Astrocyte of the spinal cord (primary cell): Measurements from ENCODE around the gene TWF2.

ENCODE experiments used
- DNase-seq: peaks from one replicate; pipeline ENCODE4 v3.0.0; 2011; ENCODE audit warnings: low read depth, low spot score
- H3K4me3 ChIP-seq: 2 replicates; pipeline ENCODE4 v1.5.1; 2011; ENCODE audit warnings: low read depth, mild to moderate bottlenecking, low read length, moderate library complexity
- in situ Hi-C: cut with HindIII; loops from 2 replicates; pipeline ENCODE4 v1.10.0; 2017; ENCODE audit warnings: low sequenced_read_pairs
- TF ChIP-seq, protein P1 (sequence below): IDR thresholded peaks from 2 replicates; pipeline ENCODE4 v1.5.1; 2012; ENCODE audit warnings: low read depth, mild to moderate bottlenecking, low read length, inconsistent platforms

TWF2 gene

DNA sequence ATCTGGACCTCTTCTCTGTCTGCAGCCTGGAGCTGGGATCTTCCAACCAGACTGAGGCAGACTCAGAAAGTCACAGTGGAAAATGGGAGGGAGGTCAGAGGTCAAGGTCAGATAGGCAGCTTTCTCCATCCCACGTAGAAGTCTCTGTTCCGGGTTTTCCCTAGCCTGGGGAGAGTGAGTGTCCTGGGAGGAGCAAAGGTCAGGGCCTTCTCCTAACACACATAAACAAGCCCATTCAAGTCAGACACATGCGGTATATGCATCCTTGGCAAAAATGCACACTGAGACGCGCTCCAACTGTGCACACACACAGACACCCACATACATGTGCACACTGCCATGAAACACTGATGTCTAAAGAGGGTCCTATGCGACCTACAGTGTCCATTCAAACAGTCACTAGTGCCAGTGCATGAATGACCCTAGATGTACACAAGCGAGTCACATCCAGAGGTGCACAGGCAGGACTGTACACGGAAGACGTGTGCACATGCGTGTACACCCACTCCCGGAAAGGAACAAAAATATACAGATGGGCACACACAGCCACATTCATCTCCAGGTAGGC lies 681 bp downstream of the TWF2 start:
- H3K4me3 ChIP-seq: peak overlapping the region; percentile 90
- TF ChIP-seq, protein P1, sequence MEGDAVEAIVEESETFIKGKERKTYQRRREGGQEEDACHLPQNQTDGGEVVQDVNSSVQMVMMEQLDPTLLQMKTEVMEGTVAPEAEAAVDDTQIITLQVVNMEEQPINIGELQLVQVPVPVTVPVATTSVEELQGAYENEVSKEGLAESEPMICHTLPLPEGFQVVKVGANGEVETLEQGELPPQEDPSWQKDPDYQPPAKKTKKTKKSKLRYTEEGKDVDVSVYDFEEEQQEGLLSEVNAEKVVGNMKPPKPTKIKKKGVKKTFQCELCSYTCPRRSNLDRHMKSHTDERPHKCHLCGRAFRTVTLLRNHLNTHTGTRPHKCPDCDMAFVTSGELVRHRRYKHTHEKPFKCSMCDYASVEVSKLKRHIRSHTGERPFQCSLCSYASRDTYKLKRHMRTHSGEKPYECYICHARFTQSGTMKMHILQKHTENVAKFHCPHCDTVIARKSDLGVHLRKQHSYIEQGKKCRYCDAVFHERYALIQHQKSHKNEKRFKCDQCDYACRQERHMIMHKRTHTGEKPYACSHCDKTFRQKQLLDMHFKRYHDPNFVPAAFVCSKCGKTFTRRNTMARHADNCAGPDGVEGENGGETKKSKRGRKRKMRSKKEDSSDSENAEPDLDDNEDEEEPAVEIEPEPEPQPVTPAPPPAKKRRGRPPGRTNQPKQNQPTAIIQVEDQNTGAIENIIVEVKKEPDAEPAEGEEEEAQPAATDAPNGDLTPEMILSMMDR: no peak
- in situ Hi-C loops: no loop called here
- no peak for DNase-seq

DNA sequence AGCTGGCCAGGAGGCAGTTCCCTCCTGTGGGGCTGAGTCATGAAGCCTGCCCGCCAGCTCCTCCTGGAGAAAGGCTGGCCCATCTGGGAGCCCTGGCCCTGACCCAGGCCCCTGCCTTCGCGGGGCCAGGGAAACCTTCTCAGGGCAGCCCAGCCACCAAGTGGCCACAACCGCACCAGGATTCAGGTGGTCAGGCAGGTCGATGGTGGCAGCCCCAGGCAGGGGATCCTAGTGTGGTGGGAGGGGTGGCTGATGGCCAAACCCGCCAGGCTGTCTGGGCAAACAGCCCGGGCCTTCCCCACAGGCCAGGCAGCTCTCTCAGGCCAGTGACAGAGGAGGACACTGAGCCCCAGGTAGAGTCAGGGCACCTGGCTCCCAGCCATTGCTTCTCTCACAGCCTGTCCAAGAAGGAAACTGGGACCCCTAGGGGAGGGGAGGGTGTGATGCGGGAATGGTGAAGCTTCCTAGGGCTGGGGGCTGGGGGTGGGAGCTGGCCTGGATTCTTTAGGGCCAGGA lies 1.2 kb downstream of the TWF2 start:
- peak; percentile 92 for DNase-seq
- in situ Hi-C loops: no loop called here
- peak overlapping the region; percentile 90 for H3K4me3 ChIP-seq
- TF ChIP-seq, protein P1: no peak

DNA sequence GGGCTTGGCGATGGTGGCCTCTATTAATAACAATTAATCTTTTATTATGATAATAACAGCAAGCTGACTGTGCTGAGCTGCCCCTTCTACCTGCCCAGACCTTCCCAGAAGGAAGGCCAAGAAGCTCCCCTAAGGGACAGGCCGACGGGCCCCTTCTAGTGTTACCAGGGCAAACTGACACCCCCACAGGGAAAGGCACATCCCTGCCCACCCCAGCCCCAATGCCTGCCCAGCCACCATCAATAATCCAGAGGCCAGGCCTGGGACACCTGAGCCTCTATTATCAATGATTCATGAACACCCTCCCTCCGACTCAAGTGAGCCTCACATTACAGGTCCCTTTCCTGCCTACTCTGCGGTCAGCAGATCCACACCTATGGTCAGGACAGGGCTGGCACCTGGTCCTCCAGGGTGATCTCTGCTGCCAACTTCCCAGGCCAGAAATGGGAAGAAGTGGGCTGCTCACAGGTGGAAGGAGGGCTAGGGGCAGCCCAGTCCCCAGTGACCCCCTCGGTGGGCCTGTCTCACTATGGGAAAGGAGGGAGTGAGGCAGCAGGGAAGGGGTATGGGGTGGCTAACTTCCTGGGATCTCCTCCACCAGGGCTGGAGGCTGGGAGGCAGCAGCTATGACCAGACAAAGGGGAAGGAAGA lies 1.8 kb downstream of the TWF2 start:
- TF ChIP-seq, protein P1: no peak
- in situ Hi-C loops: no loop called here
- H3K4me3 ChIP-seq: peak overlapping the region; percentile 36
- DNase-seq: no peak

DNA sequence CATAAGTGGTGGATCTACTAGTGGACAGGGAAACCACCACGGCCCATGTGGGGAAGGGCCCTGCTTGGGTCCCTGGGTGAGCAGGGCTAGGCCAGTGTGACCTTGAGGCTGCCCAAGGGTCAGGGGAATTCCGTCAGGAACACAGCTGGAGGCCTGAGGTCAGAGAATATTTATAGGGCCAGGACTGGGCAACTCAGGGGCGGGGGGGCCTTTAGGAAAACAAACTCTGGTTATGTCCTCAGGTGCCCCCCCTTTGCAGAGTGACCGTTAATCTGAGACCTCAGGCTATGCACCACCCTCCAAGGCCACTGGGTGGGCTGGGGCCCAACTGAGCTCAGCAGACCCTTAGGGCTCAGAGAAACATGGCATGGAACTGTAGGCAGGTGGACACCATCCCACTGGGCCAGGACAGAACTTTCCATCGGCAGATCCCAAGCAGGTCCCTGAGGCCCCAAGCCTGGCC lies 2.5 kb downstream of the TWF2 start:
- H3K4me3 ChIP-seq: no peak overlapping the region
- no peak for DNase-seq
- in situ Hi-C loops: no loop called here
- TF ChIP-seq, protein P1: no peak

DNA sequence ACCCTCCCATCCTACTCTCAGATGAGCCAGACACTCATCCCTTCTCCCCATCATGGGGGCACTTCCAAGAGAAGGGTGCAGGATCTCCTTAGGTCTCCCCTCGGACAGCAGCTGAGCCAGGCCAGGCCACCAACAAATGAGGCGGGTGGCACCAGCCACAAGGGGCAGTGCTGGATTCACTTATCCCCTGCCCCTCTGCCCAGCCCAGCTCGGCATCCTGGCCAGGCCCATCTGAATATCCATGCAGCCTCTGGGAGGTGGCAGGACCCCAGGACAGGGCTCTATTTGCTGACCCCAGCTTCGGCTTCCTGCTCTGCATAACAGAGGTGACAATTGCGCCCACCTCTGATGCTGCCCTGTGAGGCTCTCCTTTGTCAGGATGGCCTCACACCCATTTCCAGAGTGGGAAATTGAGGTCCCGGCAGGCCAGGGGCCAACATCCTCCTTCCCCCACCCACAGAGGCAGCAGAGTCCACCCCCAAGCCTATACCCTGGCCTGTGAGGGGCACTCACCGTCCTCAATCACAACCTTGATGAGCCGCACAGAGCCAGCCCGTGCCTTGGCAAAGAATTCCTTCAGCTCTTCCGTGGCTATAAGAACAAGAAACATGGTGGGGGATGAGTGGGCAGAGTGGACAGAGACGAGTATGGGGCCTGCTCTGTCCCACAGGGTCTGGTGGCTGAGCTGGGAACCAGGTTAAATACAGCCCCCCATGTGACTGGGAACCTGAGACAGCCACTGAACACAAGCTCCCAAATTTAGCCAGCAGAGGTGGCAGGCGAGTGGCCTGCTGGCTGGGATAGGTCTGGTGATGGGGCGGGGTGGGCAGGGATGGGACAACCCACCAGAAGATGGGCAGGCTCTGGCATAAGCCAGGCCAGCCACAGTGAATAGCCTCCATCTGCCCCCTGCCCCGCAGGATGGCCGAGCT lies 4.2 kb downstream of the TWF2 start:
- in situ Hi-C loops: no loop called here
- no peak for DNase-seq
- no peak overlapping the region for H3K4me3 ChIP-seq
- TF ChIP-seq, protein P1: no peak

DNA sequence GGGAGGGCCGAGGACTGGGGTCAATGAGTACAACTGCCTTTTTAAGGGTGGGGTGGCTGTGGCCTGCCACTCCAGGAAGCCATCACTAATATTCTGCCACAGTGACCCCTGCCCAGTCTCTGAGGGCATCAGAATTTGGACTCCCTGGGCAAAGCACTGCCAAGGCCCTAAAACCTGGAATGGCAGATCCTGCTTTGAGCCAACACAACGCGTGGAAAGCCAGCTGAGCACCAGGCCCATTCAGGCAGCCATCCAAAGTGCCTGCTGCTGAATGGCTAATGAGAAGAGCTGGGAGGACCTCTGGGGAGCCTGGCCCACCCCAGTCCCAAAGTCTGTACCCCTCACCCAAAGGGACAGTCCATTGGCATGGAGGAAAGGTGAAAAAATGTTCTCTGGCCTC lies 5.0 kb downstream of the TWF2 start:
- TF ChIP-seq, protein P1: no peak
- DNase-seq: no peak
- H3K4me3 ChIP-seq: no peak overlapping the region
- in situ Hi-C loops: no loop called here
